ENCODE measurements around the gene EFNA5.

The EFNA5 gene

GRCh38 chr5:107418902-107419301, 251.8 kb downstream of the EFNA5 start:
- no peak for DNase-seq

- no peak for DNase-seq
Measured at GRCh38 chr5:107418071-107418470, 252.7 kb downstream of the EFNA5 start.

- DNase-seq = no peak
Measured at GRCh38 chr5:107415762-107416161, 255.0 kb downstream of the EFNA5 start.

- DNase-seq = no peak
Measured at GRCh38 chr5:107414802-107415201, 255.9 kb downstream of the EFNA5 start.

- no peak for DNase-seq
Measured at GRCh38 chr5:107413754-107414153, 257.0 kb downstream of the EFNA5 start.

GRCh38 chr5:107408564-107408963, 262.2 kb downstream of the EFNA5 start:
- no peak for DNase-seq

GRCh38 chr5:107407713-107408298, 262.9 kb downstream of the EFNA5 start:
- no peak for DNase-seq

- peak; percentile 54 for DNase-seq
Measured at GRCh38 chr5:107404595-107405374, 266.0 kb downstream of the EFNA5 start.

- peak; percentile 55 for DNase-seq
Measured at GRCh38 chr5:107403228-107403953, 267.3 kb downstream of the EFNA5 start.

- peak; percentile 91 for DNase-seq
Measured at GRCh38 chr5:107402434-107403227, 268.1 kb downstream of the EFNA5 start.

GRCh38 chr5:107401470-107402122, 269.1 kb downstream of the EFNA5 start:
- DNase-seq = peak; percentile 61

GRCh38 chr5:107400328-107400727, 270.4 kb downstream of the EFNA5 start:
- no peak for DNase-seq

- no peak for DNase-seq
Measured at GRCh38 chr5:107398703-107399102, 272.0 kb downstream of the EFNA5 start.

- DNase-seq = no peak
Measured at GRCh38 chr5:107396351-107396690, 274.4 kb downstream of the EFNA5 start.

GRCh38 chr5:107395632-107396350, 274.9 kb downstream of the EFNA5 start:
- no peak for DNase-seq

- no peak for DNase-seq
Measured at GRCh38 chr5:107393851-107394250, 276.9 kb downstream of the EFNA5 start.

GRCh38 chr5:107391787-107392186, 278.9 kb downstream of the EFNA5 start:
- no peak for DNase-seq

- no peak for DNase-seq
Measured at GRCh38 chr5:107389775-107390148, 281.0 kb downstream of the EFNA5 start.

GRCh38 chr5:107389130-107389774, 281.5 kb downstream of the EFNA5 start:
- peak; percentile 78 for DNase-seq

- peak; percentile 80 for DNase-seq
Measured at GRCh38 chr5:107388141-107388861, 282.4 kb downstream of the EFNA5 start.
